ENCODE results near the gene CDK16. TPM values are rescaled to one million over a fixed set of nuclear protein-coding genes. Genes with fewer than 3 reads are reported as not detected.

CDK16 gene
- total and polyA plus RNA-seq, 2 of the 4 experiments (the other 2 are of a cell fraction) = 85.3 to 106 TPM

DNA sequence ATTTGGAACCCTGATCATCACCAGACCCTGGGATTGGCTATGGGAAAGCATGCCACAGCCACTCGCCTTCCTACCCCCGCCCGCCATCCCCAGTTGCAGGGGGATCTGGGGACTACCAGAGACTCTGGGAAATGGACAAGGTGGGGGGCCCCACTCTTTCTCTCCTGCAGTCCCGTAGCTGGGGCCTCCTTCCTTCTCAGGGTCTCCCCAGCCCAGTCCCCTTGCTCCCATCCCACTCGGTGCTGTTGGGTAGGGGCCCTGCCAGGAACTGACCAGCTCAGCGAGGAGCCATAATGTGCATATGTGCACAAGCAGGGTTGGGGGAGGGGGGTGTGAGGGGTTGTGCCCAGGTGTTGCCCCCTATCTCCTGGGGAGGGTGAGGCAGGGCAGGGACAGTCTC, 10.9 kb downstream of the CDK16 start:
- 0 out of 2 replicates have a peak, but pooled peaks cover 1% of the 10 kb centered on the region for H3K4me1 ChIP-seq (ENCODE audit: control insufficient read depth, insufficient read depth, low read length)
- H3K56ac ChIP-seq (ENCODE audit: extremely low read depth, insufficient read depth, low read length) = no peak overlapping the region
- peaks cover 5% of the 10 kb centered on the region in 2 experiments; a peak in 1 of 4 replicates for H3K79me1 ChIP-seq (ENCODE audit: low read depth in 1 of 2, low read length in 2 of 2)
- H4K91ac ChIP-seq (ENCODE audit: insufficient read depth, low read depth, low read length) = no peak overlapping the region
- H2BK20ac ChIP-seq (ENCODE audit: low read depth, low read length) = no peak overlapping the region
- dilution Hi-C loops (cut with HindIII; ENCODE audit: low sequenced_read_pairs, unreplicated experiment) = no loop called here
- no peak overlapping the region for H3K4me3 ChIP-seq (ENCODE audit: insufficient read depth, low read depth, low read length)
- H3K9me3 ChIP-seq (ENCODE audit: control insufficient read depth, insufficient read depth, low read length) = no peaks in the 10 kb centered on the region
- TF ChIP-seq, protein P1, sequence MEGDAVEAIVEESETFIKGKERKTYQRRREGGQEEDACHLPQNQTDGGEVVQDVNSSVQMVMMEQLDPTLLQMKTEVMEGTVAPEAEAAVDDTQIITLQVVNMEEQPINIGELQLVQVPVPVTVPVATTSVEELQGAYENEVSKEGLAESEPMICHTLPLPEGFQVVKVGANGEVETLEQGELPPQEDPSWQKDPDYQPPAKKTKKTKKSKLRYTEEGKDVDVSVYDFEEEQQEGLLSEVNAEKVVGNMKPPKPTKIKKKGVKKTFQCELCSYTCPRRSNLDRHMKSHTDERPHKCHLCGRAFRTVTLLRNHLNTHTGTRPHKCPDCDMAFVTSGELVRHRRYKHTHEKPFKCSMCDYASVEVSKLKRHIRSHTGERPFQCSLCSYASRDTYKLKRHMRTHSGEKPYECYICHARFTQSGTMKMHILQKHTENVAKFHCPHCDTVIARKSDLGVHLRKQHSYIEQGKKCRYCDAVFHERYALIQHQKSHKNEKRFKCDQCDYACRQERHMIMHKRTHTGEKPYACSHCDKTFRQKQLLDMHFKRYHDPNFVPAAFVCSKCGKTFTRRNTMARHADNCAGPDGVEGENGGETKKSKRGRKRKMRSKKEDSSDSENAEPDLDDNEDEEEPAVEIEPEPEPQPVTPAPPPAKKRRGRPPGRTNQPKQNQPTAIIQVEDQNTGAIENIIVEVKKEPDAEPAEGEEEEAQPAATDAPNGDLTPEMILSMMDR (conservative IDR thresholded peaks at IDR 0.05; ENCODE audit: low read depth, low read length) = no peak
- TF ChIP-seq CHD1 (IDR thresholded peaks at IDR 0.05; ENCODE audit: low read depth, low read length) (no peak), CEBPB (IDR thresholded peaks at IDR 0.05; ENCODE audit: low read depth, low read length) (no peak), RFX5 (IDR thresholded peaks at IDR 0.05; ENCODE audit: low read depth, low read length) (no peak), FOS (IDR thresholded peaks at IDR 0.05; ENCODE audit: low read depth, low read length) (no peak), POLR2A (IDR thresholded peaks at IDR 0.05; ENCODE audit: low read depth, low read length) (no peak), RAD21 (IDR thresholded peaks at IDR 0.05; ENCODE audit: low read length) (no peak)
- TF ChIP-seq, protein P2, sequence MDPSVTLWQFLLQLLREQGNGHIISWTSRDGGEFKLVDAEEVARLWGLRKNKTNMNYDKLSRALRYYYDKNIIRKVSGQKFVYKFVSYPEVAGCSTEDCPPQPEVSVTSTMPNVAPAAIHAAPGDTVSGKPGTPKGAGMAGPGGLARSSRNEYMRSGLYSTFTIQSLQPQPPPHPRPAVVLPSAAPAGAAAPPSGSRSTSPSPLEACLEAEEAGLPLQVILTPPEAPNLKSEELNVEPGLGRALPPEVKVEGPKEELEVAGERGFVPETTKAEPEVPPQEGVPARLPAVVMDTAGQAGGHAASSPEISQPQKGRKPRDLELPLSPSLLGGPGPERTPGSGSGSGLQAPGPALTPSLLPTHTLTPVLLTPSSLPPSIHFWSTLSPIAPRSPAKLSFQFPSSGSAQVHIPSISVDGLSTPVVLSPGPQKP (IDR thresholded peaks at IDR 0.05; ENCODE audit: borderline replicate concordance, low read depth, low read length) = no peak
- no peak overlapping the region for H2BK15ac ChIP-seq (ENCODE audit: low read depth, low read length)
- in situ Hi-C loops (cut with MboI; ENCODE audit: low sequenced_read_pairs) = no loop called here
- peaks cover 39% of the 10 kb centered on the region for H3K36me3 ChIP-seq (ENCODE audit: control insufficient read depth, insufficient read depth, low read length)
- no peaks in the 10 kb centered on the region; the same call in 1 of the 2 replicates for H3K9me1 ChIP-seq (ENCODE audit: insufficient read depth, low read length)
- no CpG with 5 or more reads among the region's 6 CpGs for whole genome bisulfite sequencing, 2 experiments (ENCODE audit: extremely low coverage in 2 of 2, insufficient read length in 1 of 2)
- intact Hi-C loops (cut with micrococcal nuclease) = no loop called here
- no peak overlapping the region for H3K27ac ChIP-seq (ENCODE audit: insufficient read depth, low read length)
- no peak overlapping the region for H2AFZ ChIP-seq (replicated peaks; ENCODE audit: low read length, poor library complexity)
- no peak overlapping the region for H4K5ac ChIP-seq (ENCODE audit: low read depth, low read length)
- no peak overlapping the region for H3K9ac ChIP-seq (ENCODE audit: low read depth, low read length)
- no peak overlapping the region for H3K4me2 ChIP-seq (ENCODE audit: low read depth, low read length)
- no peak overlapping the region for H3K14ac ChIP-seq (replicated peaks; ENCODE audit: low read depth, low read length)
- no TSS peak for BruUV-seq (replicated peaks)
- ChIA-PET CTCF (no interaction called here), POLR2A (ENCODE audit: unreplicated experiment) (no interaction called here)
- H3K23ac ChIP-seq (ENCODE audit: low read depth, low read length) = no peak overlapping the region
- H2BK120ac ChIP-seq (ENCODE audit: low read depth, low read length) = no peak overlapping the region
- H3K18ac ChIP-seq (ENCODE audit: low read depth, low read length) = no peak overlapping the region
- no peak overlapping the region for H3K4ac ChIP-seq (ENCODE audit: low read depth, low read length)
- H4K20me1 ChIP-seq (ENCODE audit: insufficient read depth, low read length) = 0 out of 2 replicates have a peak, but pooled peaks cover 4% of the 10 kb centered on the region
- peaks cover 10% of the 10 kb centered on the region; the same call in 1 of the 2 replicates for H3K27me3 ChIP-seq (ENCODE audit: control insufficient read depth, insufficient read depth, low read length)
- H2AK5ac ChIP-seq (ENCODE audit: low read depth, low read length) = no peak overlapping the region
- DNase-seq = no peak
- H4K8ac ChIP-seq (ENCODE audit: low read depth in 2 of 2, low read length in 2 of 2) = no peak overlapping the region
- H2AK9ac ChIP-seq (replicated peaks; ENCODE audit: low read depth, low read length, poor library complexity) = no peak overlapping the region
- H2BK5ac ChIP-seq (ENCODE audit: low read depth, low read length, poor library complexity, severe bottlenecking) = no peak overlapping the region
- no peak for ATAC-seq (ENCODE audit: low read depth)
